ENCODE results near the gene ADISSP. TPM values are rescaled to one million over a fixed set of nuclear protein-coding genes. Genes with fewer than 3 reads are reported as not detected.

The ADISSP gene
- total and polyA plus RNA-seq, 2 donors (not counting 1 experiment from before 2014, with no cell fraction given): 17.0 to 23.5 TPM

GRCh38 chr20:3798373-3798768, 30.8 kb upstream of the ADISSP start:
- H3K36me3 ChIP-seq (ENCODE audit: control insufficient read depth, insufficient read depth, low read length): peaks cover 40% of the 10 kb centered on the region
- peaks cover 23% of the 10 kb centered on the region for H3K4me1 ChIP-seq (ENCODE audit: control insufficient read depth, extremely low read depth, insufficient read depth, low read length)
- H3K4me2 ChIP-seq (ENCODE audit: extremely low read depth, insufficient read depth, low read length): peak overlapping the region; percentile 60
- no peak overlapping the region for H2AFZ ChIP-seq (ENCODE audit: low read length)
- H3K27me3 ChIP-seq (ENCODE audit: control insufficient read depth, insufficient read depth, low read length): no peaks in the 10 kb centered on the region
- H3K4me3 ChIP-seq (replicated peaks in 1 of 4; ENCODE audit: control extremely low read depth in 1 of 4, insufficient read depth in 1 of 4, low read depth in 3 of 4, low read length in 4 of 4): peak overlapping the region; percentile 67 to 97 (median 86)
- no peaks in the 10 kb centered on the region for H4K20me1 ChIP-seq (ENCODE audit: control insufficient read depth, extremely low read depth, insufficient read depth, low read length)
- peak overlapping the region; percentile 58 for H3K27ac ChIP-seq (ENCODE audit: insufficient read depth, low read length)
- no peaks in the 10 kb centered on the region for H3K9me3 ChIP-seq (ENCODE audit: control insufficient read depth, insufficient read depth, low read depth, low read length)
- H3K9ac ChIP-seq (ENCODE audit: insufficient read depth, low read length): no peak overlapping the region
- DNase-seq (ENCODE audit: low read depth in 2 of 2): no peak
- no peak for TF ChIP-seq EZH2 (IDR thresholded peaks at IDR 0.05; ENCODE audit: low read length, missing control alignments)
- TF ChIP-seq CTCF (conservative IDR thresholded peaks at IDR 0.05 in 1 of 2, IDR thresholded peaks at IDR 0.05 in 1 of 2; ENCODE audit: low read depth in 1 of 2, low read length in 2 of 2): no peak
- peaks cover 57% of the 10 kb centered on the region for H3K79me2 ChIP-seq (ENCODE audit: control insufficient read depth, insufficient read depth, low read length)

- H3K4me1 ChIP-seq (ENCODE audit: control insufficient read depth, extremely low read depth, insufficient read depth, low read length): peaks cover 23% of the 10 kb centered on the region
- peak overlapping the region; percentile 60 for H3K4me2 ChIP-seq (ENCODE audit: extremely low read depth, insufficient read depth, low read length)
- TF ChIP-seq EZH2 (IDR thresholded peaks at IDR 0.05; ENCODE audit: low read length, missing control alignments) (no peak), CTCF (conservative IDR thresholded peaks at IDR 0.05 in 1 of 2, IDR thresholded peaks at IDR 0.05 in 1 of 2; ENCODE audit: low read depth in 1 of 2, low read length in 2 of 2) (no peak)
- peaks cover 36% of the 10 kb centered on the region for H3K36me3 ChIP-seq (ENCODE audit: control insufficient read depth, insufficient read depth, low read length)
- no peaks in the 10 kb centered on the region for H3K9me3 ChIP-seq (ENCODE audit: control insufficient read depth, insufficient read depth, low read depth, low read length)
- peak overlapping the region; percentile 45 for H3K9ac ChIP-seq (ENCODE audit: insufficient read depth, low read length)
- no peaks in the 10 kb centered on the region for H4K20me1 ChIP-seq (ENCODE audit: control insufficient read depth, extremely low read depth, insufficient read depth, low read length)
- H3K27ac ChIP-seq (ENCODE audit: insufficient read depth, low read length): peak overlapping the region; percentile 78
- H3K79me2 ChIP-seq (ENCODE audit: control insufficient read depth, insufficient read depth, low read length): peaks cover 56% of the 10 kb centered on the region
- peak; percentile 36 to 55 for DNase-seq (ENCODE audit: low read depth in 2 of 2)
- H3K4me3 ChIP-seq (replicated peaks in 1 of 4; ENCODE audit: control extremely low read depth in 1 of 4, insufficient read depth in 1 of 4, low read depth in 3 of 4, low read length in 4 of 4): peak overlapping the region; percentile 67 to 97 (median 86)
- no peaks in the 10 kb centered on the region for H3K27me3 ChIP-seq (ENCODE audit: control insufficient read depth, insufficient read depth, low read length)
- no peak overlapping the region for H2AFZ ChIP-seq (ENCODE audit: low read length)
Observed at GRCh38 chr20:3797592-3798372, 30.2 kb upstream of the ADISSP start.

GRCh38 chr20:3797226-3797545, 29.6 kb upstream of the ADISSP start:
- Histone ChIP-seq H3K9ac (ENCODE audit: insufficient read depth, low read length) (peak overlapping the region; percentile 29), H2AFZ (ENCODE audit: low read length) (no peak overlapping the region), H3K4me1 (ENCODE audit: control insufficient read depth, extremely low read depth, insufficient read depth, low read length) (peaks cover 23% of the 10 kb centered on the region), H3K27ac (ENCODE audit: insufficient read depth, low read length) (peak overlapping the region; percentile 78), H3K79me2 (ENCODE audit: control insufficient read depth, insufficient read depth, low read length) (peaks cover 54% of the 10 kb centered on the region), H4K20me1 (ENCODE audit: control insufficient read depth, extremely low read depth, insufficient read depth, low read length) (no peaks in the 10 kb centered on the region), H3K4me2 (ENCODE audit: extremely low read depth, insufficient read depth, low read length) (peak overlapping the region; percentile 60), H3K9me3 (ENCODE audit: control insufficient read depth, insufficient read depth, low read depth, low read length) (no peaks in the 10 kb centered on the region), H3K36me3 (ENCODE audit: control insufficient read depth, insufficient read depth, low read length) (peaks cover 31% of the 10 kb centered on the region), H3K27me3 (ENCODE audit: control insufficient read depth, insufficient read depth, low read length) (no peaks in the 10 kb centered on the region), H3K4me3 (replicated peaks in 1 of 4; ENCODE audit: control extremely low read depth in 1 of 4, insufficient read depth in 1 of 4, low read depth in 3 of 4, low read length in 4 of 4) (peak overlapping the region; percentile 67 to 97 (median 86))
- DNase-seq (ENCODE audit: low read depth in 2 of 2): no peak
- TF ChIP-seq EZH2 (IDR thresholded peaks at IDR 0.05; ENCODE audit: low read length, missing control alignments): no peak
